ENCODE measurements around the gene THSD7B.
"Not testable (repeated sequence)": the region's sequence is repeated elsewhere in the genome, so short reads cannot be mapped to it uniquely, and the experiment has no call there.

The THSD7B gene

GRCh38 chr2:137291836-137292570 is 526.7 kb downstream of the THSD7B start:
- no peaks in the 10 kb centered on the region for H3K36me3 ChIP-seq (ENCODE audit: control insufficient read depth, insufficient read depth, low read length)

DNA sequence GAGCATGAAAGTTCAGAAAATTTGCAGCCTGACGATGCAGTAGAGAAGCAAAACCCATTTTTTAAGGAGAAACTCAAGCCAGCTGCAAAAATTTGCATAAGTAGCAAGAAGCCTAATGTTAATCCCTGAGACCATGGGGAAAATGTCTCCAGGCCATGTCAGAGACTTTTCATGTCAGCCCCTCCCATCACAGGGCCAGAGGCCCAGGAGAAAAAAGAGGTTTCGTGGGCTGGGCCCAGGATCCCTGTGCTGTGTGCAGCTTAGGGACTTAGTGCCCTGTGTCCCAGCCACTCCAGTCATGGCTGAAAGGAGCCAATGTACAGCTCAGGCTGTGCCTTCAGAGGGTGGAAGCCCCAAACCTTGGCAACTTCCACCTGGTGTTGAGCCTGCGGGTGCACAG is 533.0 kb downstream of the THSD7B start:
- Histone ChIP-seq H3K9ac (ENCODE audit: low read depth, low read length) (no peak overlapping the region), H3K27me3 (ENCODE audit: control insufficient read depth, insufficient read depth, low read length) (no peaks in the 10 kb centered on the region), H3K9me3 (ENCODE audit: control insufficient read depth, insufficient read depth, low read length) (no peaks in the 10 kb centered on the region; the same call in 1 of the 2 replicates), H3K4me3 (ENCODE audit: low read depth, low read length) (no peak overlapping the region), H3K27ac (ENCODE audit: low read depth, low read length) (no peak overlapping the region), H3K36me3 (ENCODE audit: control insufficient read depth, insufficient read depth, low read length) (no peaks in the 10 kb centered on the region), H3K4me1 (ENCODE audit: control insufficient read depth, insufficient read depth, low read length) (no peaks in the 10 kb centered on the region)

More at GRCh38 chr2:137291836-137292570, 526.7 kb downstream of the THSD7B start:
- Histone ChIP-seq H3K4me3 (ENCODE audit: low read depth, low read length) (no peak overlapping the region), H3K27me3 (ENCODE audit: control insufficient read depth, insufficient read depth, low read length) (no peaks in the 10 kb centered on the region), H3K4me1 (ENCODE audit: control insufficient read depth, insufficient read depth, low read length) (no peaks in the 10 kb centered on the region), H3K9ac (ENCODE audit: low read depth, low read length) (no peak overlapping the region), H3K27ac (ENCODE audit: low read depth, low read length) (no peak overlapping the region), H3K9me3 (ENCODE audit: control insufficient read depth, insufficient read depth, low read length) (no peaks in the 10 kb centered on the region)

GRCh38 chr2:137300987-137301386 is 535.6 kb downstream of the THSD7B start:
- Histone ChIP-seq H3K27ac (ENCODE audit: low read depth, low read length) (no peak overlapping the region), H3K4me1 (ENCODE audit: control insufficient read depth, insufficient read depth, low read length) (no peaks in the 10 kb centered on the region), H3K9ac (ENCODE audit: low read depth, low read length) (no peak overlapping the region), H3K4me3 (ENCODE audit: low read depth, low read length) (no peak overlapping the region), H3K9me3 (ENCODE audit: control insufficient read depth, insufficient read depth, low read length) (no peaks in the 10 kb centered on the region; the same call in 1 of the 2 replicates), H3K27me3 (ENCODE audit: control insufficient read depth, insufficient read depth, low read length) (no peaks in the 10 kb centered on the region), H3K36me3 (ENCODE audit: control insufficient read depth, insufficient read depth, low read length) (no peaks in the 10 kb centered on the region)

DNA sequence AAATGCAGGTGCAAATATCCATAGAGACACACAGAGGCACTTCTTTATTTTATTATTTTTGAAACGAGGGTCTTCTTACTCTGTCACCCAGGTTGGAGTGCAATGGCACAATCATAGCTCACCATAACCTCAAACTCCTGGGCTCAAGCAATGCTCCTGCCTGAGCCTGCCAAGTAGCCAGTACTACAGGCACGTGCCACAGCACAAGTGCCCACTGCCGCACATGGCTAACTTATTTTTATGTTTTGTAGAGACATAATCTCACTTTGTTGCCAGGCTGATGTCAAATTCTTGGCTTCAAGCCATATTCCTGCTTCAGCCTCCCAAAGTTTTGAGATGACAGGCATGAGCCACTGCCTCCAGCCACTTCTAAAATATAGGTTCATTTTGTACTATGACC is 537.6 kb downstream of the THSD7B start:
- H3K27ac ChIP-seq (ENCODE audit: low read depth, low read length) = no peak overlapping the region
- no peaks in the 10 kb centered on the region for H3K27me3 ChIP-seq (ENCODE audit: control insufficient read depth, insufficient read depth, low read length)
- H3K9ac ChIP-seq (ENCODE audit: low read depth, low read length) = no peak overlapping the region
- no peak overlapping the region for H3K4me3 ChIP-seq (ENCODE audit: low read depth, low read length)
- no peaks in the 10 kb centered on the region; the same call in 1 of the 2 replicates for H3K9me3 ChIP-seq (ENCODE audit: control insufficient read depth, insufficient read depth, low read length)
- no peaks in the 10 kb centered on the region for H3K4me1 ChIP-seq (ENCODE audit: control insufficient read depth, insufficient read depth, low read length)
- H3K36me3 ChIP-seq (ENCODE audit: control insufficient read depth, insufficient read depth, low read length) = no peaks in the 10 kb centered on the region

GRCh38 chr2:137316075-137316474 is 550.7 kb downstream of the THSD7B start:
- Histone ChIP-seq H3K4me3 (ENCODE audit: low read depth, low read length) (no peak overlapping the region), H3K27ac (ENCODE audit: low read depth, low read length) (no peak overlapping the region), H3K36me3 (ENCODE audit: control insufficient read depth, insufficient read depth, low read length) (no peaks in the 10 kb centered on the region), H3K9ac (ENCODE audit: low read depth, low read length) (no peak overlapping the region), H3K27me3 (ENCODE audit: control insufficient read depth, insufficient read depth, low read length) (no peaks in the 10 kb centered on the region), H3K4me1 (ENCODE audit: control insufficient read depth, insufficient read depth, low read length) (no peaks in the 10 kb centered on the region), H3K9me3 (ENCODE audit: control insufficient read depth, insufficient read depth, low read length) (peaks cover 12% of the 10 kb centered on the region)

DNA sequence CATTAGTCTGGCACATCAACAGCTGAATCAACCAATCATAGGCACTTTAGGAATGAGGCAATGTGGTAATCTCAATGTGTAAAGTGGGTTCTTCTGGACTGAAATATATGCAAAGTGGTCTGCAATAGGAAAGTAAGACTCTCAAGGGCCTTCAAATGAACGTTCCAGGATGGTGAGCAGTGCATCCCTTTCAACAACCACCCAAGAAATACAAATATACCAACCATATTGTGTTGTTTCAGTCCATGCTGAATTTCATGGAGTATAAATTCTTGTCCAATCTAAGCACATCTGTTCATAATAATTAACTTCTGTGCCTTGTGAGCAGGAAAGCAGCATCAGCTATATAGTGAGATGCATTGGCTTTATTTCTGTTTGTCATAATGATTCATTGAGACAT is 556.2 kb downstream of the THSD7B start:
- no peaks in the 10 kb centered on the region for H3K36me3 ChIP-seq (ENCODE audit: control insufficient read depth, insufficient read depth, low read length)
- no peaks in the 10 kb centered on the region for H3K4me1 ChIP-seq (ENCODE audit: control insufficient read depth, insufficient read depth, low read length)
- H3K4me3 ChIP-seq (ENCODE audit: low read depth, low read length) = no peak overlapping the region
- 0 out of 2 replicates have a peak, but pooled peaks cover 2% of the 10 kb centered on the region for H3K9me3 ChIP-seq (ENCODE audit: control insufficient read depth, insufficient read depth, low read length)
- H3K27me3 ChIP-seq (ENCODE audit: control insufficient read depth, insufficient read depth, low read length) = no peaks in the 10 kb centered on the region
- no peak overlapping the region for H3K27ac ChIP-seq (ENCODE audit: low read depth, low read length)
- no peak overlapping the region for H3K9ac ChIP-seq (ENCODE audit: low read depth, low read length)

DNA sequence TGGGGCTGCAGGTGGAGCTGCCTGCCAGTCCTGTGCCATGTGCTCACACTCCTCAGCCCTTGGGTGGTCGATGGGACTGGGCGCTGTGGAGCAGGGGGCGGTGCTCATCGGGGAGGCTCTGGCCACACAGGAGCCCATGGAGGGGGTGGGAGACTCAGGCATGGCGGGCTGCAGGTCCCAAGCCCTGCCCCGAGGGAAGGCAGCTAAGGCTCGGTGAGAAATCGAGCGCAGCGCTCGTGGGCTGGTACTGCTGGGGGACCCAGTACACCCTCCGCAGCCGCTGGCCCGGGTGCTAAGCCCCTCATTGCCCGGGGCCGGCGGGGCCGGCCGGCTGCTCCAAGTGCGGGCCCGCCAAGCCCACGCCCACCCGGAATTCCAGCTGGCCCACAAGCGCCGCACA is 566.2 kb downstream of the THSD7B start:
- not testable (repeated sequence) for H3K4me3 ChIP-seq (ENCODE audit: low read depth, low read length); H3K36me3 ChIP-seq (ENCODE audit: control insufficient read depth, insufficient read depth, low read length); H3K9ac ChIP-seq (ENCODE audit: low read depth, low read length); H3K27me3 ChIP-seq (ENCODE audit: control insufficient read depth, insufficient read depth, low read length); H3K4me1 ChIP-seq (ENCODE audit: control insufficient read depth, insufficient read depth, low read length); H3K27ac ChIP-seq (ENCODE audit: low read depth, low read length)
- peaks cover 14% of the 10 kb centered on the region for H3K9me3 ChIP-seq (ENCODE audit: control insufficient read depth, insufficient read depth, low read length)

GRCh38 chr2:137333386-137334165 is 568.2 kb downstream of the THSD7B start:
- Histone ChIP-seq H3K27ac (ENCODE audit: low read depth, low read length) (no peak overlapping the region), H3K27me3 (ENCODE audit: control insufficient read depth, insufficient read depth, low read length) (no peaks in the 10 kb centered on the region), H3K9me3 (ENCODE audit: control insufficient read depth, insufficient read depth, low read length) (peaks cover 14% of the 10 kb centered on the region), H3K36me3 (ENCODE audit: control insufficient read depth, insufficient read depth, low read length) (no peaks in the 10 kb centered on the region), H3K4me1 (ENCODE audit: control insufficient read depth, insufficient read depth, low read length) (no peaks in the 10 kb centered on the region), H3K4me3 (ENCODE audit: low read depth, low read length) (no peak overlapping the region), H3K9ac (ENCODE audit: low read depth, low read length) (no peak overlapping the region)

- Histone ChIP-seq H3K36me3 (ENCODE audit: control insufficient read depth, insufficient read depth, low read length) (no peaks in the 10 kb centered on the region), H3K27me3 (ENCODE audit: control insufficient read depth, insufficient read depth, low read length) (no peaks in the 10 kb centered on the region), H3K27ac (ENCODE audit: low read depth, low read length) (no peak overlapping the region), H3K4me3 (ENCODE audit: low read depth, low read length) (no peak overlapping the region), H3K9ac (ENCODE audit: low read depth, low read length) (no peak overlapping the region), H3K9me3 (ENCODE audit: control insufficient read depth, insufficient read depth, low read length) (no peaks in the 10 kb centered on the region), H3K4me1 (ENCODE audit: control insufficient read depth, insufficient read depth, low read length) (no peaks in the 10 kb centered on the region)
Measured at GRCh38 chr2:137336067-137336466, 570.7 kb downstream of the THSD7B start.

GRCh38 chr2:137339051-137339450 is 573.7 kb downstream of the THSD7B start:
- Histone ChIP-seq H3K9me3 (ENCODE audit: control insufficient read depth, insufficient read depth, low read length) (no peaks in the 10 kb centered on the region), H3K4me3 (ENCODE audit: low read depth, low read length) (no peak overlapping the region), H3K4me1 (ENCODE audit: control insufficient read depth, insufficient read depth, low read length) (no peaks in the 10 kb centered on the region), H3K9ac (ENCODE audit: low read depth, low read length) (no peak overlapping the region), H3K27me3 (ENCODE audit: control insufficient read depth, insufficient read depth, low read length) (no peaks in the 10 kb centered on the region), H3K36me3 (ENCODE audit: control insufficient read depth, insufficient read depth, low read length) (no peaks in the 10 kb centered on the region), H3K27ac (ENCODE audit: low read depth, low read length) (no peak overlapping the region)

DNA sequence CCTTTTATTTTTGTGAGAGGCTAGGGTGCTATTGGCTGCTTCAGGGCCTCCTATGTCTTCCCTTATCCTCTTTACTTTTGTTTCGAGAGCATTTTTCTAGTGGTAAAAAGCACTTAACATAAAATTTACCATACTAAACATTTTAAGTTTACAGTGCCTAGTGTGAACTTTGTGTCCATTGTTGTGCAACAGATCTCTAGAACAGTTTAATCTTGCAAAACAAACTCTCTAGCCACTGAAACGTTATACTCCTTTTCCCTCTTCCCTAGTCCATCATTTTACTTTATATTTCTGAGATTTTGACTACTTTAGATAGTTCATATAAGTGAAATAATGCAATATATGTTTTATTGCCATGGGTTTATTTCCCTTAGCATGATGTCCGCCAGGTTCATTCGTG is 580.6 kb downstream of the THSD7B start:
- Histone ChIP-seq H3K36me3 (ENCODE audit: control insufficient read depth, insufficient read depth, low read length) (no peaks in the 10 kb centered on the region), H3K27me3 (ENCODE audit: control insufficient read depth, insufficient read depth, low read length) (no peaks in the 10 kb centered on the region), H3K27ac (ENCODE audit: low read depth, low read length) (no peak overlapping the region), H3K9me3 (ENCODE audit: control insufficient read depth, insufficient read depth, low read length) (no peaks in the 10 kb centered on the region), H3K4me3 (ENCODE audit: low read depth, low read length) (no peak overlapping the region), H3K9ac (ENCODE audit: low read depth, low read length) (no peak overlapping the region), H3K4me1 (ENCODE audit: control insufficient read depth, insufficient read depth, low read length) (no peaks in the 10 kb centered on the region)
